Esophagus muscularis mucosa (tissue), 3 donors: ENCODE data around the gene GADD45A.

Source experiments
- CTCF ChIP-seq, 3 experiments: fragments of 200-600 bp in 2 of 3; fragments of 450-650 bp in 1 of 3; sonication (generic) in 2 of 3; IDR thresholded peaks; one replicate each; pipeline ENCODE4 v1.5.1; 2017 to 2019; ENCODE audit warnings: antibody characterized with exemption in 3 of 3, mild to moderate bottlenecking in 2 of 3, moderate library complexity in 1 of 3
- POLR2A ChIP-seq: fragments of 450-650 bp; IDR thresholded peaks from one replicate; pipeline ENCODE4 v1.6.1; 2017; ENCODE audit warnings: antibody characterized with exemption, moderate library complexity, mild to moderate bottlenecking, low read depth
- POLR2AphosphoS5 ChIP-seq, 2 donors: sonication (generic); formaldehyde crosslinking; IDR thresholded peaks; one replicate each; pipeline ENCODE4 v1.6.1; 2017; ENCODE audit warnings: antibody characterized with exemption in 2 of 2

- no peak for TF ChIP-seq CTCF (IDR thresholded peaks at IDR 0.05)
- TF ChIP-seq POLR2A: no peak
- TF ChIP-seq POLR2AphosphoS5 (IDR thresholded peaks at IDR 0.05): no peak
Measured at GRCh38 chr1:67668660-67669059, 16.3 kb upstream of the GADD45A start.
